IMR-90 (cell line): Measurements from ENCODE around the gene OR2A2.

Source experiments
- BHLHE40 ChIP-seq: fragments of 150-350 bp; IDR thresholded peaks from 2 replicates; pipeline ENCODE4 v1.6.1; 2016; ENCODE audit warnings: mild to moderate bottlenecking, low read depth, low read length
- CEBPB ChIP-seq: IDR thresholded peaks from 2 replicates; pipeline ENCODE4 v1.6.1; 2012; ENCODE audit warnings: low read depth, low read length, improper control_type of control experiment
- CHD1 ChIP-seq: IDR thresholded peaks from 2 replicates; pipeline ENCODE4 v1.6.1; 2012; ENCODE audit warnings: low read depth, low read length, improper control_type of control experiment
- CTCF ChIP-seq: conservative IDR thresholded peaks from 2 replicates; pipeline ENCODE4 v1.5.1; 2012; ENCODE audit warnings: mild to moderate bottlenecking, low read depth, low read length, improper control_type of control experiment
- ELK1 ChIP-seq: fragments of 150-350 bp; IDR thresholded peaks from 2 replicates; pipeline ENCODE4 v1.6.1; 2016; ENCODE audit warnings: low read depth, mild to moderate bottlenecking, low read length, moderate library complexity, borderline replicate concordance
- MAFK ChIP-seq: IDR thresholded peaks from 2 replicates; pipeline ENCODE4 v1.6.1; 2012; ENCODE audit warnings: low read depth, low read length, improper control_type of control experiment
- POLR2A ChIP-seq: IDR thresholded peaks from 2 replicates; pipeline ENCODE4 v1.6.1; 2012; ENCODE audit warnings: mild to moderate bottlenecking, low read depth, low read length
- RAD21 ChIP-seq: IDR thresholded peaks from 2 replicates; pipeline ENCODE4 v1.6.1; 2012; ENCODE audit warnings: low read length, improper control_type of control experiment
- RFX5 ChIP-seq: IDR thresholded peaks from 2 replicates; pipeline ENCODE4 v1.8.0; 2012; ENCODE audit warnings: low read depth, mild to moderate bottlenecking, low read length, moderate library complexity
- USF2 ChIP-seq: fragments of 150-350 bp; IDR thresholded peaks from 2 replicates; pipeline ENCODE4 v1.6.1; 2017; ENCODE audit warnings: mild to moderate bottlenecking, antibody characterized with exemption, low read length, low read depth

- TF ChIP-seq CTCF (no peak), ELK1 (no peak), BHLHE40 (no peak), MAFK (no peak), POLR2A (no peak), CHD1 (no peak), RFX5 (no peak), USF2 (no peak), RAD21 (no peak), CEBPB (no peak)
These were observed at the start of gene OR2A2 for GRCh38 chr7:144109283-144109682.
